ENCODE results near the gene AGMO. TPM values are rescaled to one million over a fixed set of nuclear protein-coding genes. Genes with fewer than 3 reads are reported as not detected.

The AGMO gene
- total RNA-seq, 1 donor from 2014 or later: not detected

- TF ChIP-seq, protein P1, sequence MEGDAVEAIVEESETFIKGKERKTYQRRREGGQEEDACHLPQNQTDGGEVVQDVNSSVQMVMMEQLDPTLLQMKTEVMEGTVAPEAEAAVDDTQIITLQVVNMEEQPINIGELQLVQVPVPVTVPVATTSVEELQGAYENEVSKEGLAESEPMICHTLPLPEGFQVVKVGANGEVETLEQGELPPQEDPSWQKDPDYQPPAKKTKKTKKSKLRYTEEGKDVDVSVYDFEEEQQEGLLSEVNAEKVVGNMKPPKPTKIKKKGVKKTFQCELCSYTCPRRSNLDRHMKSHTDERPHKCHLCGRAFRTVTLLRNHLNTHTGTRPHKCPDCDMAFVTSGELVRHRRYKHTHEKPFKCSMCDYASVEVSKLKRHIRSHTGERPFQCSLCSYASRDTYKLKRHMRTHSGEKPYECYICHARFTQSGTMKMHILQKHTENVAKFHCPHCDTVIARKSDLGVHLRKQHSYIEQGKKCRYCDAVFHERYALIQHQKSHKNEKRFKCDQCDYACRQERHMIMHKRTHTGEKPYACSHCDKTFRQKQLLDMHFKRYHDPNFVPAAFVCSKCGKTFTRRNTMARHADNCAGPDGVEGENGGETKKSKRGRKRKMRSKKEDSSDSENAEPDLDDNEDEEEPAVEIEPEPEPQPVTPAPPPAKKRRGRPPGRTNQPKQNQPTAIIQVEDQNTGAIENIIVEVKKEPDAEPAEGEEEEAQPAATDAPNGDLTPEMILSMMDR (conservative IDR thresholded peaks at IDR 0.05; ENCODE audit: low read depth, low read length): no peak
- DNase-seq (ENCODE audit: low read depth): no peak
- no peak overlapping the region for H3K4me3 ChIP-seq (ENCODE audit: low read depth, low read length)
These were observed 75.8 kb downstream of the AGMO start for GRCh38 chr7:15485998-15486397.

DNA sequence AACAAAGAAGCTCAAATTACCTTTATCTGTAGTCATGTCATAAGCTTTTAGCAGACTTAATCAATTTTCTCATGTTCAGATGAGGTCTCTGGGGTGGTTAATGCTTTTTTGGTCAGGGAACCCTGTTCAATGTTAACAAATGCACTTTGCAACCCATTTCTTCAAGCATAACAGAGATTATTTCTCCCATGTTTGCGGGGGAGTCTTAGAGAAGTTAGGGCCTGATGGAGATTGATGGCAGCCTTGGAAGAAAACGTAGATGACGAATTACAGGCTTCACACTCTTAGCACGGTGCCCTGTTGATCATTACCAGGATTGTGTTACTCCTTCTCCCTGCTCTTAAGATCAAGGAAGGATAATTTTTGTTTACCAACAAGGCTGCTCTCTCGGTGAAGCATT, 76.4 kb downstream of the AGMO start:
- DNase-seq (ENCODE audit: low read depth): no peak
- TF ChIP-seq, protein P1 (conservative IDR thresholded peaks at IDR 0.05; ENCODE audit: low read depth, low read length): no peak
- H3K4me3 ChIP-seq (ENCODE audit: low read depth, low read length): no peak overlapping the region

DNA sequence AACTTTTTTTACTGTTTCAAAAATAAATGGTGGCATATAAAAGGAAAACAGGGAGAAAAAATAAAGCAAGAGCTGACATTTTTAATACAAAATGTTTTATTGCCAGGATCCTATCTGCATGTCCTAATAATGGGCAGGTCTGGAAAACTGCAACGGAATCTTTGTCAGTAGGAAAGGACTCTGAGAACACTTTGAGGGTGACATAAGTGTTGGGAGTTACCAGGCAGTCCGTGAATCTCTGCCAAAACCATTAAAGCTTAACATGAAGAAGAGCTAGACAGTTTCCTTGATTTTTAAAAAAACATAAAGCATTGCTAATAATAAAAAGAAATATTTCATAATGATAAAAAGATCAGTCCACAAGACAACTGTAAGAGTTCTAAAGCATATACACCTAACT, 80.7 kb downstream of the AGMO start:
- H3K4me3 ChIP-seq (ENCODE audit: low read depth, low read length): no peak overlapping the region
- TF ChIP-seq, protein P1 (conservative IDR thresholded peaks at IDR 0.05; ENCODE audit: low read depth, low read length): no peak
- DNase-seq (ENCODE audit: low read depth): no peak

GRCh38 chr7:15478401-15478800, 83.4 kb downstream of the AGMO start:
- no peak overlapping the region for H3K4me3 ChIP-seq (ENCODE audit: low read depth, low read length)
- TF ChIP-seq, protein P1 (conservative IDR thresholded peaks at IDR 0.05; ENCODE audit: low read depth, low read length): no peak
- DNase-seq (ENCODE audit: low read depth): no peak

DNA sequence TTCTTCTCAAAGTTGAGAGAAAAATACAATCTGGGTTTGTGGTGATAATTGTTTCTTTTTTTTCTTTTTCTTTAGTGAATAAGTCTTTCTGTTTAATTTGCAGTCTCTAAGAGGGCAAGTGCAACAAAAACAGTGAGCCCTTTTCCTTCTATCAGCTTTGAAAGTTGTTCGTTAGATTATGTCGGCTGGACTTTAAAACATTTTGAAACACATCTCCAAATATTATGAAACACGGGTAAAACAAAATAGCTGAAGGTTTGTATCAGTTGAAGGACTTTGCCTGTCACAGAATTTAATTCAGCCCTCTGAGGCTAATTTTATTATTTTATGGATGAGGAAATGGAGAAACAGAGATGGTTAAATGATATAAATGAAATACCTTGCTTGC, 85.3 kb downstream of the AGMO start:
- TF ChIP-seq, protein P1 (conservative IDR thresholded peaks at IDR 0.05; ENCODE audit: low read depth, low read length): no peak
- no peak for DNase-seq (ENCODE audit: low read depth)
- H3K4me3 ChIP-seq (ENCODE audit: low read depth, low read length): no peak overlapping the region

- TF ChIP-seq, protein P1 (conservative IDR thresholded peaks at IDR 0.05; ENCODE audit: low read depth, low read length): no peak
- H3K4me3 ChIP-seq (ENCODE audit: low read depth, low read length): no peak overlapping the region
These were observed 85.8 kb downstream of the AGMO start for GRCh38 chr7:15475808-15476530.

DNA sequence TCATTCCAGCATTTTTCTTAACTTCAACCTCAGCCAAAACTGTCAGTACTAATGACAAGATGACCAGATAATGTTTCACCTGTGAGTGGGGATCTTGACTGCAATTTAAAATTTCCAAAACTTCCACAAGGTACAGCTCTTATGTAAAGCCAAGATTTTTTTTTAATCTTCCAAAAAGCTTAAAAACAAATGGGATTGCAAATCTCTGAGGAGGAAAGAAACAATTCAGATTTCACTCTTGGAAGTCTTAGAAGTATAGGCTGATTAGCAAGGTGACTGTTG, 90.2 kb downstream of the AGMO start:
- no peak overlapping the region for H3K4me3 ChIP-seq (ENCODE audit: low read depth, low read length)
- DNase-seq (ENCODE audit: low read depth): no peak
- TF ChIP-seq, protein P1 (conservative IDR thresholded peaks at IDR 0.05; ENCODE audit: low read depth, low read length): no peak

More at GRCh38 chr7:15475808-15476530, 85.8 kb downstream of the AGMO start:
- DNase-seq (ENCODE audit: low read depth): no peak
